Chondrocyte (in vitro differentiated cells): Measurements from ENCODE around the gene DNMT3A. TPM values are rescaled to one million over a fixed set of nuclear protein-coding genes. Genes with fewer than 3 reads are reported as not detected.

Source experiments
- DNase-seq: peaks from one replicate; pipeline ENCODE4 v3.0.0; 2021; ENCODE audit warnings: mixed read lengths, low spot score
- H3K27ac Mint-ChIP-seq: one replicate; pipeline ENCODE4 v1.8.0; 2021; ENCODE audit warnings: mild to moderate bottlenecking, moderate library complexity, mixed read lengths; ENCODE audit not compliant: unreplicated experiment
- H3K27me3 Mint-ChIP-seq: 2 replicates; pipeline ENCODE4 v1.8.0; 2021; ENCODE audit warnings: low read depth, mixed read lengths
- H3K36me3 Mint-ChIP-seq: 2 replicates; pipeline ENCODE4 v1.8.0; 2021; ENCODE audit warnings: low read depth, mixed read lengths
- H3K4me1 Mint-ChIP-seq: 2 replicates; pipeline ENCODE4 v1.8.0; 2021; ENCODE audit warnings: low read depth, mild to moderate bottlenecking, mixed read lengths
- H3K4me3 Mint-ChIP-seq: one replicate; pipeline ENCODE4 v1.8.0; 2021; ENCODE audit warnings: mild to moderate bottlenecking, moderate library complexity, mixed read lengths; ENCODE audit not compliant: unreplicated experiment
- H3K9me3 Mint-ChIP-seq: 2 replicates; pipeline ENCODE4 v1.8.0; 2021; ENCODE audit warnings: low read depth, mixed read lengths
- total RNA-seq: library from RNA; stranded (reverse); gene quantifications from 3 replicates; pipeline ENCODE4 v1.2.1, GENCODE V29; 2021
- TF ChIP-seq, protein P1 (sequence below): fragments of 200-600 bp; sonication (generic); IDR thresholded peaks from 2 replicates; pipeline ENCODE4 v1.5.0; 2021; ENCODE audit warnings: antibody characterized with exemption, mild to moderate bottlenecking, moderate library complexity

The DNMT3A gene
- total RNA-seq, 1 donor from 2014 or later, result 43.9 TPM

DNA sequence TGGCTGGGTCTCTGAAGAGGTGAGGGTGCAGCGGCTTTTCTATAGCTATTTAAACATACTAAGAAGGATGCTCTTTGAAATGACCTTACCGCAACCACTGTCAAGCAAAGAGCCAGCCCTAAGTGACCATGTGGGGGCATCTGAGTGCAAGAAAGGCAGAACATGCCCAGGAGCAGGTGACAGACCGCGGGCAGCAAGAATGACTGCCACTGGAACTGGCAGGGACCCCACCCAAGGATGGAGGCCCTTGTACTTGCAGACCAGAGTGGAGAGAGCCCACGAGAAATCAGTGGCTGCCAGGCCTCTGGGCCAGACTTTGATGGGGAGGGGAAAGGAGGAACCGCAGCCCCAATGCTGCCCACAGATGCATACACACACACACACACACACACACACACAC, 33.1 kb downstream of the DNMT3A start:
- no peaks in the 10 kb centered on the region for H3K27me3 Mint-ChIP-seq
- no peak for DNase-seq
- no peak overlapping the region for H3K4me3 Mint-ChIP-seq
- no peaks in the 10 kb centered on the region for H3K9me3 Mint-ChIP-seq
- peaks cover 16% of the 10 kb centered on the region for H3K4me1 Mint-ChIP-seq
- H3K27ac Mint-ChIP-seq, result no peak overlapping the region
- H3K36me3 Mint-ChIP-seq, result peaks cover 4% of the 10 kb centered on the region
- TF ChIP-seq, protein P1, sequence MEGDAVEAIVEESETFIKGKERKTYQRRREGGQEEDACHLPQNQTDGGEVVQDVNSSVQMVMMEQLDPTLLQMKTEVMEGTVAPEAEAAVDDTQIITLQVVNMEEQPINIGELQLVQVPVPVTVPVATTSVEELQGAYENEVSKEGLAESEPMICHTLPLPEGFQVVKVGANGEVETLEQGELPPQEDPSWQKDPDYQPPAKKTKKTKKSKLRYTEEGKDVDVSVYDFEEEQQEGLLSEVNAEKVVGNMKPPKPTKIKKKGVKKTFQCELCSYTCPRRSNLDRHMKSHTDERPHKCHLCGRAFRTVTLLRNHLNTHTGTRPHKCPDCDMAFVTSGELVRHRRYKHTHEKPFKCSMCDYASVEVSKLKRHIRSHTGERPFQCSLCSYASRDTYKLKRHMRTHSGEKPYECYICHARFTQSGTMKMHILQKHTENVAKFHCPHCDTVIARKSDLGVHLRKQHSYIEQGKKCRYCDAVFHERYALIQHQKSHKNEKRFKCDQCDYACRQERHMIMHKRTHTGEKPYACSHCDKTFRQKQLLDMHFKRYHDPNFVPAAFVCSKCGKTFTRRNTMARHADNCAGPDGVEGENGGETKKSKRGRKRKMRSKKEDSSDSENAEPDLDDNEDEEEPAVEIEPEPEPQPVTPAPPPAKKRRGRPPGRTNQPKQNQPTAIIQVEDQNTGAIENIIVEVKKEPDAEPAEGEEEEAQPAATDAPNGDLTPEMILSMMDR, result no peak

- Mint-ChIP-seq H3K36me3 (peaks cover 4% of the 10 kb centered on the region), H3K27ac (no peak overlapping the region), H3K27me3 (no peaks in the 10 kb centered on the region), H3K4me3 (no peak overlapping the region), H3K4me1 (peaks cover 16% of the 10 kb centered on the region), H3K9me3 (no peaks in the 10 kb centered on the region)
- TF ChIP-seq, protein P1, result no peak
- DNase-seq, result no peak
These were observed 33.7 kb downstream of the DNMT3A start for GRCh38 chr2:25307949-25308557.

DNA sequence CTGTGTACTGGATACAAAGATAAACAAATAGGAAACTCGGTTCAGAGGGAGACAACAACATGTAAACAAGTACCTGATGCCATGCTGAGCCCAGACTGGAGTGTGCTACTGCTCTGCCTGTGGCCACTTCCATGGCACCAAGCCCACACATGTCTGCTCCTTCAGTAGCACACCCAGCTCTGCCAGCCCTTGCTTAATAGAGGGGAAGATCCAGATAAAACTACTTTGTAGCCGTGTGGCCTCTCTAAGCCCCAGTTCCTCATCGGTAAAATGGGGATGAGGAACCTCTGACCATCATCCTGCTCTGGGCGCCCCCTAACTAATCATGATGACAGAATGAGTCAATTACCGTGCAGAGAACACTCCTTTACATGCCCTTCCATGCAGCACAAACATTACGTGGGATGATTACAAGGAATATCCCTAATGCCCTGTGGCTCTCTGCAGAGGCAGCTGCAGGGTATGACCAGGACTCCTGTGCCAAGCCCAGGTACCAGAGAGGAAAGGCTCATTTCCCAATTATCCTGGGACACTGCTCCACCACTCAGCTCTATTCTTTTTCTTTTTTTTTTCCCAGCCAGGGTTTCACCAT, 34.9 kb downstream of the DNMT3A start:
- TF ChIP-seq, protein P1, result no peak
- Mint-ChIP-seq H3K4me1 (peaks cover 19% of the 10 kb centered on the region), H3K4me3 (no peak overlapping the region), H3K27ac (no peak overlapping the region), H3K9me3 (no peaks in the 10 kb centered on the region), H3K27me3 (no peaks in the 10 kb centered on the region), H3K36me3 (peaks cover 8% of the 10 kb centered on the region)
- DNase-seq, result no peak

GRCh38 chr2:25305775-25306174, 36.0 kb downstream of the DNMT3A start:
- no peaks in the 10 kb centered on the region for H3K27me3 Mint-ChIP-seq
- H3K4me1 Mint-ChIP-seq, result peaks cover 26% of the 10 kb centered on the region
- no peak for DNase-seq
- no peaks in the 10 kb centered on the region for H3K9me3 Mint-ChIP-seq
- no peak overlapping the region for H3K4me3 Mint-ChIP-seq
- no peak overlapping the region for H3K27ac Mint-ChIP-seq
- TF ChIP-seq, protein P1, result no peak
- H3K36me3 Mint-ChIP-seq, result peaks cover 10% of the 10 kb centered on the region

- no peaks in the 10 kb centered on the region for H3K27me3 Mint-ChIP-seq
These were observed 36.7 kb downstream of the DNMT3A start for GRCh38 chr2:25304826-25305596.

More at GRCh38 chr2:25304826-25305596, 36.7 kb downstream of the DNMT3A start:
- DNase-seq, result no peak
- Mint-ChIP-seq H3K4me1 (peaks cover 26% of the 10 kb centered on the region), H3K4me3 (no peak overlapping the region), H3K27ac (no peak overlapping the region), H3K36me3 (peaks cover 10% of the 10 kb centered on the region), H3K9me3 (no peaks in the 10 kb centered on the region)
- TF ChIP-seq, protein P1, result no peak
